Endothelial cell of umbilical vein (primary cell): ENCODE measurements around the gene GRK1. TPM values are rescaled to one million over a fixed set of nuclear protein-coding genes. Genes with fewer than 3 reads are reported as not detected.
A peak's percentile ranks its signal among the peaks of the same experiment; 100 is the strongest.
"Not testable (repeated sequence)": the region's sequence is repeated elsewhere in the genome, so short reads cannot be mapped to it uniquely, and the experiment has no call there.

Source experiments
- BruUV-seq: library from RNA; stranded (reverse); fragments of 400-500 nt; replicated peaks from 2 replicates; lab custom pipeline; 2021; lab: Mats Ljungman, UMichigan
- CTCF ChIA-PET: fragments of 300-600, 350-600 bp; sonication (Branson Sonifier 250); formaldehyde crosslinking; loops from one replicate; lab custom pipeline; 2021; ENCODE audit warnings: antibody characterized with exemption, inconsistent platforms; lab: Charles Lee
- POLR2A ChIA-PET: fragments of 300-600, 350-600 bp; sonication (Branson Sonifier 250); formaldehyde crosslinking; loops from one replicate; lab custom pipeline; 2021; ENCODE audit warnings: antibody characterized with exemption, inconsistent platforms; lab: Charles Lee
- DNase-seq: peaks from one replicate; pipeline ENCODE4 v3.0.0-alpha.2; 2011; ENCODE audit warnings: low read depth, low spot score
- FAIRE-seq: peaks from 2 replicates; lab custom pipeline; 2011; peaks lifted over from hg19 to GRCh38; lab: Jason Lieb, UNC
- H2AFZ ChIP-seq: 2 replicates; pipeline ENCODE4 v1.6.0; 2012; ENCODE audit warnings: low read depth, low read length, control low read depth, inconsistent platforms
- H3K27ac ChIP-seq: 2 replicates; pipeline ENCODE4 v1.5.1; 2011; ENCODE audit warnings: low read depth, mild to moderate bottlenecking, control low read depth, low read length, moderate library complexity; ENCODE audit not compliant: insufficient read depth
- H3K27me3 ChIP-seq, 2 experiments: 2 replicates each; pipeline versions ENCODE4 v1.6.0 to v1.6.1; 2011; ENCODE audit warnings: low read length in 2 of 2, mixed read lengths in 1 of 2; ENCODE audit not compliant: control insufficient read depth in 2 of 2, insufficient read depth in 2 of 2
- H3K36me3 ChIP-seq, 2 experiments: 2 replicates in 1 of 2; 3 replicates in 1 of 2; pipeline ENCODE4 v1.5.1; 2011; ENCODE audit warnings: low read length in 2 of 2, mild to moderate bottlenecking in 1 of 2, moderate library complexity in 1 of 2; ENCODE audit not compliant: control insufficient read depth in 2 of 2, insufficient read depth in 2 of 2; ENCODE audit errors: extremely low read depth in 1 of 2
- H3K4me1 ChIP-seq: 3 replicates; pipeline ENCODE4 v1.5.1; 2011; ENCODE audit warnings: mild to moderate bottlenecking, low read length; ENCODE audit not compliant: control insufficient read depth, insufficient read depth; ENCODE audit errors: extremely low read depth
- H3K4me2 ChIP-seq: 2 replicates; pipeline ENCODE4 v1.6.1; 2011; ENCODE audit warnings: low read length, control low read depth, mixed read lengths; ENCODE audit not compliant: insufficient read depth
- H3K4me3 ChIP-seq, 3 experiments: fragments of 200-600 bp in 1 of 3; sonication (generic), shearing (Covaris generic) in 1 of 3; replicated peaks in 1 of 3; 2 replicates each; pipeline ENCODE4 v1.5.1; 2011 to 2016; ENCODE audit warnings: control low read depth in 3 of 3, low read length in 3 of 3, mild to moderate bottlenecking in 2 of 3, inconsistent platforms in 1 of 3, low read depth in 1 of 3, moderate library complexity in 1 of 3; ENCODE audit not compliant: insufficient read depth in 1 of 3
- H3K79me2 ChIP-seq: 2 replicates; pipeline ENCODE4 v1.6.0; 2012; ENCODE audit warnings: low read length, inconsistent platforms; ENCODE audit not compliant: control insufficient read depth, insufficient read depth
- H3K9ac ChIP-seq: replicated peaks from 2 replicates; pipeline ENCODE3; 2011; ENCODE audit warnings: low read length, control low read depth; ENCODE audit not compliant: insufficient read depth; ENCODE audit errors: extremely low read depth
- H3K9me1 ChIP-seq: replicated peaks from 3 replicates; pipeline ENCODE4 v1.6.0; 2011; ENCODE audit warnings: mild to moderate bottlenecking, low read length; ENCODE audit not compliant: control insufficient read depth, insufficient read depth; ENCODE audit errors: extremely low read depth
- H3K9me3 ChIP-seq: replicated peaks from 2 replicates; pipeline ENCODE4 v1.5.1; 2012; ENCODE audit warnings: low read length, inconsistent platforms; ENCODE audit not compliant: control insufficient read depth, insufficient read depth
- H4K20me1 ChIP-seq: replicated peaks from 2 replicates; pipeline ENCODE3; 2011; ENCODE audit warnings: mild to moderate bottlenecking, low read length; ENCODE audit not compliant: control insufficient read depth, insufficient read depth; ENCODE audit errors: extremely low read depth
- EZH2 ChIP-seq: IDR thresholded peaks from 2 replicates; pipeline ENCODE4 v1.6.1; 2012; ENCODE audit warnings: borderline replicate concordance, low read depth, mild to moderate bottlenecking, moderate library complexity, low read length, inconsistent platforms; ENCODE audit not compliant: severe bottlenecking
- GATA2 ChIP-seq: IDR thresholded peaks from 2 replicates; pipeline ENCODE4 v1.7.0; 2011; ENCODE audit warnings: low read depth, mild to moderate bottlenecking, moderate library complexity, mixed read lengths, low read length; ENCODE audit not compliant: insufficient read length, insufficient read depth
- POLR2AphosphoS5 ChIP-seq: IDR thresholded peaks from 2 replicates; pipeline ENCODE4 v1.6.1; 2012; ENCODE audit warnings: low read depth, mild to moderate bottlenecking, control low read depth, low read length, moderate library complexity; ENCODE audit not compliant: insufficient read depth
- dilution Hi-C: fragments of 300-500 bp; cut with MboI; formaldehyde crosslinking; loops from one replicate; pipeline ENCODE4 v1.15.0; 2019; ENCODE audit warnings: low sequenced_read_pairs; ENCODE audit not compliant: extremely low pct_ligation_motif_present
- intact Hi-C: fragments of 100-400 bp; cut with micrococcal nuclease; formaldehyde crosslinking; loops from one replicate; pipeline ENCODE4 v1.10.0; 2022
- polyA plus RNA-seq, 4 experiments: library from polyadenylated mRNA; depleted of rRNA in 3 of 4; stranded (reverse) in 3 of 4; unstranded in 1 of 4; fragments of >200 nt; gene quantifications; 2 replicates each; pipeline versions ENCODE4 v1.2.1 to v1.2.3, GENCODE V29; 2011 to 2012; ENCODE audit warnings: missing spikeins in 1 of 4
- total RNA-seq: library from RNA; stranded (reverse); gene quantifications from 2 replicates; pipeline ENCODE4 v1.2.3, GENCODE V29; 2021
- TF ChIP-seq, protein P1 (sequence below), 2 donors: IDR thresholded peaks; 1 replicate in 1 of 2; 2 replicates in 1 of 2; pipeline ENCODE4 v1.5.1; 2011; ENCODE audit warnings: low read length in 2 of 2, mild to moderate bottlenecking in 2 of 2, moderate library complexity in 2 of 2, control low read depth in 1 of 2, inconsistent platforms in 1 of 2, low read depth in 1 of 2; ENCODE audit not compliant: insufficient read depth in 1 of 2; ENCODE audit errors: extremely low read depth in 1 of 2
- TF ChIP-seq, protein P2 (sequence below): IDR thresholded peaks from 2 replicates; pipeline ENCODE4 v1.6.1; 2011; ENCODE audit not compliant: insufficient read depth, insufficient read length

The GRK1 gene
- total and polyA plus RNA-seq, 2 donors (not counting 3 experiments of a cell fraction or from before 2014, with no cell fraction given): not detected

DNA sequence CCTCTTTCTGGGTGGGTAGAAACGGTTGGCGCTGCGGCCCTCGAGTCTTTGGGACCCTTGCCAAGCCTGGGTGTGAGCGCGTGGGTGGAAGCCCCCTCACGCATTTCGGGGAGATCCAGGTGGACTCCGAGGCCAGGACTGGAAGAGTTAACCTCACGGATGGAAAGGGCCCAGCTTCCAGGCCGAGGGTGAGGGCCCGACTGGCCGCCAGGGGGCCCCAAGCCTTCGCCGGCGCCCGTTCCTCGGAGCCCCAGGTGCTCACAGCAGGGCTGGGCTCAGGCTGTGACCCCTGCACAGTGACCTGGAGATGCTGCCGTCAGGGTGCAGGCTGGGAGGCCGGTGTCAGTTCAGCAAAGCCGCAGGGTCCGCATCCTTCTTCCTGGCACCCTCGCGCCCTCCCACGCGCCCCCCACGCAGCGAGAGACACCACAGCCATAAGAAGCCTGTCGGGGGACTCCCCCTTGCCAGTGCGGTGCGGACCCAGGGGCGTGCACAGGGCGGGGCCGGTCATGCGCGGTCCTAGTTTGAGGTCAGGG, 57.8 kb downstream of the GRK1 start:
- CTCF ChIA-PET: interaction anchor here (0.6 to 1.4 kb wide), 12 partner anchors 17 to 504 kb away, joined by 3 to 18 read pairs (median 6); partner anchors contain the start of gene GRK1
- no peaks in the 10 kb centered on the region for H3K9me3 ChIP-seq
- H4K20me1 ChIP-seq: no peaks in the 10 kb centered on the region
- FAIRE-seq (peak; percentile 60), DNase-seq (peak; percentile 81)
- POLR2A ChIA-PET: no interaction called here
- no peaks in the 10 kb centered on the region for H3K9me1 ChIP-seq
- H3K4me2 ChIP-seq: peak overlapping the region; percentile 1
- H3K27ac ChIP-seq: no peak overlapping the region
- H3K4me3 ChIP-seq: peak overlapping the region in 1 of 3 experiments; percentile 23
- no peak overlapping the region for H3K9ac ChIP-seq
- dilution Hi-C loops: no loop called here
- no peaks in the 10 kb centered on the region for H3K36me3 ChIP-seq
- TF ChIP-seq, protein P1, sequence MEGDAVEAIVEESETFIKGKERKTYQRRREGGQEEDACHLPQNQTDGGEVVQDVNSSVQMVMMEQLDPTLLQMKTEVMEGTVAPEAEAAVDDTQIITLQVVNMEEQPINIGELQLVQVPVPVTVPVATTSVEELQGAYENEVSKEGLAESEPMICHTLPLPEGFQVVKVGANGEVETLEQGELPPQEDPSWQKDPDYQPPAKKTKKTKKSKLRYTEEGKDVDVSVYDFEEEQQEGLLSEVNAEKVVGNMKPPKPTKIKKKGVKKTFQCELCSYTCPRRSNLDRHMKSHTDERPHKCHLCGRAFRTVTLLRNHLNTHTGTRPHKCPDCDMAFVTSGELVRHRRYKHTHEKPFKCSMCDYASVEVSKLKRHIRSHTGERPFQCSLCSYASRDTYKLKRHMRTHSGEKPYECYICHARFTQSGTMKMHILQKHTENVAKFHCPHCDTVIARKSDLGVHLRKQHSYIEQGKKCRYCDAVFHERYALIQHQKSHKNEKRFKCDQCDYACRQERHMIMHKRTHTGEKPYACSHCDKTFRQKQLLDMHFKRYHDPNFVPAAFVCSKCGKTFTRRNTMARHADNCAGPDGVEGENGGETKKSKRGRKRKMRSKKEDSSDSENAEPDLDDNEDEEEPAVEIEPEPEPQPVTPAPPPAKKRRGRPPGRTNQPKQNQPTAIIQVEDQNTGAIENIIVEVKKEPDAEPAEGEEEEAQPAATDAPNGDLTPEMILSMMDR (IDR thresholded peaks at IDR 0.05; ENCODE audit: extremely low read depth in 1 of 2, insufficient read depth in 1 of 2, low read depth in 1 of 2, low read length in 2 of 2): peak; percentile 85 to 95
- TF ChIP-seq GATA2 (no peak), EZH2 (no peak), POLR2AphosphoS5 (no peak)
- TF ChIP-seq, protein P2, sequence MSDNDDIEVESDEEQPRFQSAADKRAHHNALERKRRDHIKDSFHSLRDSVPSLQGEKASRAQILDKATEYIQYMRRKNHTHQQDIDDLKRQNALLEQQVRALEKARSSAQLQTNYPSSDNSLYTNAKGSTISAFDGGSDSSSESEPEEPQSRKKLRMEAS: no peak
- intact Hi-C loops: no loop called here
- no peaks in the 10 kb centered on the region for H3K79me2 ChIP-seq
- BruUV-seq: no TSS peak
- H3K4me1 ChIP-seq: no peaks in the 10 kb centered on the region
- H2AFZ ChIP-seq: peak overlapping the region; percentile 95
- peaks cover 0 to 2% of the 10 kb centered on the region in 2 experiments for H3K27me3 ChIP-seq

DNA sequence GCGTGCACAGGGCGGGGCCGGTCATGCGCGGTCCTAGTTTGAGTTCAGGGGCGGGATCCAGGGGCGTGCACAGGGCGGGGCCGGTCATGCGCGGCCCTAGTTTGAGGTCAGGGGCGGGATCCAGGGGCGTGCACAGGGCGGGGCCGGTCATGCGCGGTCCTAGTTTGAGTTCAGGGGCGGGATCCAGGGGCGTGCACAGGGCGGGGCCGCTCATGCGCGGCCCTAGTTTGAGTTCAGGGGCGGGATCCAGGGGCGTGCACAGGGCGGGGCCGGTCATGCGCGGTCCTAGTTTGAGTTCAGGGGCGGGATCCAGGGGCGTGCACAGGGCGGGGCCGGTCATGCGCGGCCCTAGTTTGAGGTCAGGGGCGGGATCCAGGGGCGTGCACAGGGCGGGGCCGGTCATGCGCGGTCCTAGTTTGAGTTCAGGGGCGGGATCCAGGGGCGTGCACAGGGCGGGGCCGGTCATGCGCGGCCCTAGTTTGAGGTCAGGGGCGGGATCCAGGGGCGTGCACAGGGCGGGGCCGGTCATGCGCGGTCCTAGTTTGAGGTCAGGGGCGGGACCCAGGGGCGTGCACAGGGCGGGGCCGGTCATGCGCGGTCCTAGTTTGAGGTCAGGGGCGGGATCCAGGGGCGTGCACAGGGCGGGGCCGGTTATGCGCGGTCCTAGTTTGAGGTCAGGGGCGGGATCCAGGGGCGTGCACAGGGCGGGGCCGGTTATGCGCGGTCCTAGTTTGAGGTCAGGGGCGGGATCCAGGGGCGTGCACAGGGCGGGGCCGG, 58.5 kb downstream of the GRK1 start:
- dilution Hi-C loops, H3K4me3 ChIP-seq, H2AFZ ChIP-seq, BruUV-seq, H3K4me1 ChIP-seq, H4K20me1 ChIP-seq, H3K36me3 ChIP-seq, FAIRE-seq, DNase-seq, H3K27ac ChIP-seq, intact Hi-C loops, H3K9me1 ChIP-seq, H3K27me3 ChIP-seq, H3K79me2 ChIP-seq, H3K9me3 ChIP-seq, H3K4me2 ChIP-seq, POLR2A ChIA-PET, H3K9ac ChIP-seq: not testable (repeated sequence)
- CTCF ChIA-PET: interaction anchor here (1.0 to 1.4 kb wide), 9 partner anchors 55 to 501 kb away, joined by 5 to 18 read pairs (median 8); partner anchors contain the start of gene GRK1
